Measurements from ENCODE around the gene LYPD8.

Gene LYPD8

DNA sequence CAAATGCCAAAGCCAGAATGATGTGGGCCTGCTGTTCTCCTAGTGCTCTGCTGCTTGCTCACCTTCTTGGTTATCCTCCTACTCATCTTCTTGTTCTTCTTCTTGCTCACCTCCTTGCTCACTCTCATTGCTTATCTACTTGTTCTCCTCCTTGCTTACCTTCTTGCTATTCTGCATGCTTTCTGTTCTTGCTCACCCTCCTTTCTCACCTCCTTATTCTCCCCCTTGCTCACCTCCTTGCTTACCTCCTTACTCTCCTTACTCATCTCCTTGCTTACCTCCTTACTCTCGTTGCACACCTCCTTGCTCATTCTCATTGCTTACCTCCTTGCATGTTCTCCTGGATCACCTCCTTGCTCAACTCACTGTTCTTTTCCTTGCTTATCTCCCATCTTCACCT, 52.8 kb downstream of the LYPD8 start, which contains the start of gene OR14I1:
OR14I1 (minus strand) TSS at position 53 of the 400 bp plus-strand sequence.
- Histone ChIP-seq H4K20me1 (ENCODE audit: control insufficient read depth, insufficient read depth, low read depth, low read length) (no peaks in the 10 kb centered on the region), H3F3A (ENCODE audit: control insufficient read depth, insufficient read depth) (no peaks in the 10 kb centered on the region), H3K36me3 (ENCODE audit: control insufficient read depth, low read length) (no peaks in the 10 kb centered on the region), H3K79me2 (ENCODE audit: control insufficient read depth, low read length) (no peaks in the 10 kb centered on the region), H3K4me2 (ENCODE audit: low read length) (no peak within 1 kb of the TSS), H3K27ac (ENCODE audit: low read depth, low read length) (no peak within 1 kb of the TSS), H3K4me1 (ENCODE audit: control insufficient read depth, low read length) (no peaks in the 10 kb centered on the region), H3K4me3 (ENCODE audit: low read length) (no peak within 1 kb of the TSS), H3K9me2 (replicated peaks; ENCODE audit: control insufficient read depth, low read length) (no peaks in the 10 kb centered on the region), H3K27me3 (ENCODE audit: control insufficient read depth, low read length) (peaks cover 8% of the 10 kb centered on the region; the same call in 1 of the 2 replicates), H3K9me3 (ENCODE audit: control insufficient read depth, insufficient read depth, low read length) (no peaks in the 10 kb centered on the region)
- TF ChIP-seq, protein P1, sequence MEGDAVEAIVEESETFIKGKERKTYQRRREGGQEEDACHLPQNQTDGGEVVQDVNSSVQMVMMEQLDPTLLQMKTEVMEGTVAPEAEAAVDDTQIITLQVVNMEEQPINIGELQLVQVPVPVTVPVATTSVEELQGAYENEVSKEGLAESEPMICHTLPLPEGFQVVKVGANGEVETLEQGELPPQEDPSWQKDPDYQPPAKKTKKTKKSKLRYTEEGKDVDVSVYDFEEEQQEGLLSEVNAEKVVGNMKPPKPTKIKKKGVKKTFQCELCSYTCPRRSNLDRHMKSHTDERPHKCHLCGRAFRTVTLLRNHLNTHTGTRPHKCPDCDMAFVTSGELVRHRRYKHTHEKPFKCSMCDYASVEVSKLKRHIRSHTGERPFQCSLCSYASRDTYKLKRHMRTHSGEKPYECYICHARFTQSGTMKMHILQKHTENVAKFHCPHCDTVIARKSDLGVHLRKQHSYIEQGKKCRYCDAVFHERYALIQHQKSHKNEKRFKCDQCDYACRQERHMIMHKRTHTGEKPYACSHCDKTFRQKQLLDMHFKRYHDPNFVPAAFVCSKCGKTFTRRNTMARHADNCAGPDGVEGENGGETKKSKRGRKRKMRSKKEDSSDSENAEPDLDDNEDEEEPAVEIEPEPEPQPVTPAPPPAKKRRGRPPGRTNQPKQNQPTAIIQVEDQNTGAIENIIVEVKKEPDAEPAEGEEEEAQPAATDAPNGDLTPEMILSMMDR (IDR thresholded peaks at IDR 0.05; ENCODE audit: low read depth, low read length, poor library complexity, severe bottlenecking) = no peak
- TF ChIP-seq EZH2phosphoT487 (IDR thresholded peaks at IDR 0.05; ENCODE audit: borderline replicate concordance, low read length) = no peak

DNA sequence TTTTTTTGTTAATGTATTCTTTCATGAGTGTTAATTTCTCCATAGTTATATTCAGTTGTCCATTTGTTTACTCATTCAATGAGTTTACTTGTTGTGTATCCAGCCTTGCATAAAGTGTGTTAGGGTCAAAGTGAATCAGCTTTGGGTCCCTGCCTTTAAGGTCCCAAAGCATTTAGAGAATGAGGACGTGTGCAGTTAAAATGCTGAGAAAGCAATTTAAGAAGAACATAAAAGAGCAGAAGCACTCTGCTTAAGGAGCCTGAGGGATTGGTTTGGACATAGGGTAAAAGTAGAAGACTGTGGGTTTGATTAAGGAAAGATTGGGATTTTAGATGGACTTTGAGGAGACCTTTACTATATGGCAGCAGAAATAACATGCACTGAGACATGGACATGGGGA, 56.5 kb downstream of the LYPD8 start:
- no peak for TF ChIP-seq EZH2phosphoT487 (IDR thresholded peaks at IDR 0.05; ENCODE audit: borderline replicate concordance, low read length)
- TF ChIP-seq, protein P1 (IDR thresholded peaks at IDR 0.05; ENCODE audit: low read depth, low read length, poor library complexity, severe bottlenecking) = no peak
- H4K20me1 ChIP-seq (ENCODE audit: control insufficient read depth, insufficient read depth, low read depth, low read length) = no peaks in the 10 kb centered on the region
- no peaks in the 10 kb centered on the region for H3K9me3 ChIP-seq (ENCODE audit: control insufficient read depth, insufficient read depth, low read length)
- H3K27me3 ChIP-seq (ENCODE audit: control insufficient read depth, low read length) = peaks cover 15% of the 10 kb centered on the region
- H3K4me2 ChIP-seq (ENCODE audit: low read length) = no peak overlapping the region
- H3K27ac ChIP-seq (ENCODE audit: low read depth, low read length) = no peak overlapping the region
- no peaks in the 10 kb centered on the region for H3F3A ChIP-seq (ENCODE audit: control insufficient read depth, insufficient read depth)
- H3K36me3 ChIP-seq (ENCODE audit: control insufficient read depth, low read length) = no peaks in the 10 kb centered on the region
- H3K4me3 ChIP-seq (ENCODE audit: low read length) = no peak overlapping the region
- peaks cover 8% of the 10 kb centered on the region; the same call in 1 of the 2 replicates for H3K4me1 ChIP-seq (ENCODE audit: control insufficient read depth, low read length)
- H3K79me2 ChIP-seq (ENCODE audit: control insufficient read depth, low read length) = no peaks in the 10 kb centered on the region
- no peaks in the 10 kb centered on the region for H3K9me2 ChIP-seq (replicated peaks; ENCODE audit: control insufficient read depth, low read length)

DNA sequence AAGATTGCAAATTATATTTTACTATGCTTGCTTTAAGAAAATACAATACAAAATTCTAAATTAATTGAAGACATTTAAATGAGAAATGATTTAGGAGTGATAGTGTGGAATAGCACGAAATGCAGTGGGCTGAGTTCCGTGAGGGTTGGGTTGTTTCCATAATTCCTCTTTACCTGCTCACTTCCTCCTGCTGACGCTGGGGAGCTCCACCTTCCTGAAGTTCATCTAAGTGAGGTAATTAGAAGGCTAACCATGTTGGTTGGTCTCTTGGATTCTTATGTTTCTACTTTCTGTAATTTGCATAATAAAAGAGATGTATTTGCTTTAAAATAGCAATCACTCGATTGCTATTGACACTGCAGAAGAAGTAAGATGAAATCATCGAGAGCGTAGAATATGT, 57.7 kb downstream of the LYPD8 start:
- Histone ChIP-seq H3K4me3 (ENCODE audit: low read length) (no peak overlapping the region), H3K27ac (ENCODE audit: low read depth, low read length) (no peak overlapping the region), H3K4me2 (ENCODE audit: low read length) (no peak overlapping the region), H3K27me3 (ENCODE audit: control insufficient read depth, low read length) (peaks cover 15% of the 10 kb centered on the region), H3K36me3 (ENCODE audit: control insufficient read depth, low read length) (no peaks in the 10 kb centered on the region), H4K20me1 (ENCODE audit: control insufficient read depth, insufficient read depth, low read depth, low read length) (no peaks in the 10 kb centered on the region), H3K9me3 (ENCODE audit: control insufficient read depth, insufficient read depth, low read length) (no peaks in the 10 kb centered on the region), H3K9me2 (replicated peaks; ENCODE audit: control insufficient read depth, low read length) (no peaks in the 10 kb centered on the region), H3K79me2 (ENCODE audit: control insufficient read depth, low read length) (no peaks in the 10 kb centered on the region), H3K4me1 (ENCODE audit: control insufficient read depth, low read length) (peaks cover 8% of the 10 kb centered on the region; the same call in 1 of the 2 replicates), H3F3A (ENCODE audit: control insufficient read depth, insufficient read depth) (no peaks in the 10 kb centered on the region)
- no peak for TF ChIP-seq EZH2phosphoT487 (IDR thresholded peaks at IDR 0.05; ENCODE audit: borderline replicate concordance, low read length)
- TF ChIP-seq, protein P1 (IDR thresholded peaks at IDR 0.05; ENCODE audit: low read depth, low read length, poor library complexity, severe bottlenecking) = no peak

Measured in DOHH2 (cell line).